ENCODE measurements around the gene CTTN. TPM values are rescaled to one million over a fixed set of nuclear protein-coding genes. Genes with fewer than 3 reads are reported as not detected.
"Not testable (repeated sequence)": the region's sequence is repeated elsewhere in the genome, so short reads cannot be mapped to it uniquely, and the experiment has no call there.

CTTN gene
- total RNA-seq, 2 experiments from 2014 or later, result 1.0 to 1.4 TPM

- CTCF ChIA-PET, result no interaction called here
- peaks cover 12% of the 10 kb centered on the region for H3K36me3 Mint-ChIP-seq
- no peak overlapping the region for H3K27ac Mint-ChIP-seq
- H3K27me3 Mint-ChIP-seq, result peaks cover 11% of the 10 kb centered on the region
- H3K9me3 Mint-ChIP-seq (ENCODE audit: low read depth), result no peaks in the 10 kb centered on the region
- ATAC-seq (no peak), DNase-seq (no peak)
- no peak overlapping the region for H3K4me3 Mint-ChIP-seq
- H3K4me1 Mint-ChIP-seq, result peaks cover 2% of the 10 kb centered on the region
Observed at GRCh38 chr11:70384566-70385152, 13.7 kb upstream of the CTTN start.

GRCh38 chr11:70387564-70387963 lies 10.8 kb upstream of the CTTN start:
- peaks cover 10% of the 10 kb centered on the region for H3K36me3 Mint-ChIP-seq
- ATAC-seq, result no peak
- H3K9me3 Mint-ChIP-seq (ENCODE audit: low read depth), result no peaks in the 10 kb centered on the region

GRCh38 chr11:70389201-70389600 lies 9.1 kb upstream of the CTTN start:
- CTCF ChIA-PET, result no interaction called here
- H3K27ac Mint-ChIP-seq, result no peak overlapping the region
- no peaks in the 10 kb centered on the region for H3K4me1 Mint-ChIP-seq
- ATAC-seq (no peak), DNase-seq (no peak)
- no peaks in the 10 kb centered on the region for H3K9me3 Mint-ChIP-seq (ENCODE audit: low read depth)
- H3K4me3 Mint-ChIP-seq, result no peak overlapping the region
- peaks cover 10% of the 10 kb centered on the region for H3K36me3 Mint-ChIP-seq
- peaks cover 31% of the 10 kb centered on the region for H3K27me3 Mint-ChIP-seq

More at GRCh38 chr11:70387564-70387963, 10.8 kb upstream of the CTTN start:
- Mint-ChIP-seq H3K27me3 (peaks cover 21% of the 10 kb centered on the region), H3K4me3 (no peak overlapping the region), H3K4me1 (no peaks in the 10 kb centered on the region), H3K27ac (no peak overlapping the region)
- no peak for DNase-seq
- CTCF ChIA-PET, result no interaction called here

- CTCF ChIA-PET; H3K36me3 Mint-ChIP-seq; H3K4me3 Mint-ChIP-seq; H3K9me3 Mint-ChIP-seq (ENCODE audit: low read depth); DNase-seq; H3K4me1 Mint-ChIP-seq; H3K27ac Mint-ChIP-seq; ATAC-seq: not testable (repeated sequence)
- peaks cover 44% of the 10 kb centered on the region for H3K27me3 Mint-ChIP-seq
Observed at GRCh38 chr11:70390882-70391281, 7.4 kb upstream of the CTTN start.

GRCh38 chr11:70394211-70394950 lies 3.9 kb upstream of the CTTN start:
- Mint-ChIP-seq H3K27ac (no peak overlapping the region), H3K36me3 (peaks cover 2% of the 10 kb centered on the region), H3K4me3 (no peak overlapping the region), H3K27me3 (peaks cover 53% of the 10 kb centered on the region), H3K4me1 (peaks cover 14% of the 10 kb centered on the region), H3K9me3 (ENCODE audit: low read depth) (no peaks in the 10 kb centered on the region)
- DNase-seq, result no peak
- CTCF ChIA-PET, result no interaction called here
- ATAC-seq, result no peak

- Mint-ChIP-seq H3K4me3 (peak overlapping the region; percentile 63), H3K9me3 (ENCODE audit: low read depth) (no peaks in the 10 kb centered on the region), H3K36me3 (peaks cover 2% of the 10 kb centered on the region), H3K27ac (no peak overlapping the region), H3K27me3 (peaks cover 71% of the 10 kb centered on the region), H3K4me1 (peaks cover 20% of the 10 kb centered on the region)
- DNase-seq, result no peak
- ATAC-seq, result peak; percentile 11
- CTCF ChIA-PET, result no interaction called here
Observed at GRCh38 chr11:70397336-70397982, 870 bp upstream of the CTTN start.

GRCh38 chr11:70398834-70399680 lies 728 bp downstream of the CTTN start:
- Mint-ChIP-seq H3K4me1 (peaks cover 24% of the 10 kb centered on the region), H3K4me3 (no peak overlapping the region), H3K9me3 (ENCODE audit: low read depth) (no peaks in the 10 kb centered on the region), H3K27ac (no peak overlapping the region), H3K36me3 (peaks cover 2% of the 10 kb centered on the region), H3K27me3 (peaks cover 73% of the 10 kb centered on the region)
- DNase-seq (peak; percentile 44), ATAC-seq (no peak)
- CTCF ChIA-PET, result no interaction called here

GRCh38 chr11:70399681-70400112 lies 1.4 kb downstream of the CTTN start:
- Mint-ChIP-seq H3K27me3 (peaks cover 72% of the 10 kb centered on the region), H3K9me3 (ENCODE audit: low read depth) (no peaks in the 10 kb centered on the region), H3K4me3 (no peak overlapping the region)

GRCh38 chr11:70400643-70401042 lies 2.3 kb downstream of the CTTN start:
- Mint-ChIP-seq H3K27me3 (peaks cover 74% of the 10 kb centered on the region), H3K36me3 (peaks cover 2% of the 10 kb centered on the region), H3K4me3 (no peak overlapping the region), H3K9me3 (ENCODE audit: low read depth) (no peaks in the 10 kb centered on the region), H3K27ac (no peak overlapping the region), H3K4me1 (peaks cover 24% of the 10 kb centered on the region)
- DNase-seq (no peak), ATAC-seq (no peak)
- CTCF ChIA-PET, result interaction anchor here (1.2 kb wide), 1 partner anchor 38 kb away, joined by 3 read pairs; no protein-coding TSS in a partner anchor

More at GRCh38 chr11:70399681-70400112, 1.4 kb downstream of the CTTN start:
- Mint-ChIP-seq H3K36me3 (peaks cover 2% of the 10 kb centered on the region), H3K27ac (no peak overlapping the region), H3K4me1 (peaks cover 24% of the 10 kb centered on the region)
- CTCF ChIA-PET, result interaction anchor here (1.2 kb wide), 1 partner anchor 37 kb away, joined by 3 read pairs; no protein-coding TSS in a partner anchor
- DNase-seq (no peak), ATAC-seq (no peak)

- CTCF ChIA-PET, result interaction anchor here (0.8 kb wide), 1 partner anchor 9 kb away, joined by 3 read pairs; no protein-coding TSS in a partner anchor
- Mint-ChIP-seq H3K27me3 (peaks cover 78% of the 10 kb centered on the region), H3K4me1 (peaks cover 24% of the 10 kb centered on the region), H3K4me3 (no peak overlapping the region), H3K36me3 (peaks cover 2% of the 10 kb centered on the region), H3K27ac (no peak overlapping the region), H3K9me3 (ENCODE audit: low read depth) (no peaks in the 10 kb centered on the region)
- no peak for ATAC-seq
- DNase-seq, result no peak
Observed at GRCh38 chr11:70402016-70402415, 3.7 kb downstream of the CTTN start.

GRCh38 chr11:70402685-70403084 lies 4.4 kb downstream of the CTTN start:
- ATAC-seq (no peak), DNase-seq (no peak)
- peaks cover 18% of the 10 kb centered on the region for H3K4me1 Mint-ChIP-seq
- no peak overlapping the region for H3K4me3 Mint-ChIP-seq
- no peak overlapping the region for H3K27ac Mint-ChIP-seq
- CTCF ChIA-PET, result no interaction called here
- H3K9me3 Mint-ChIP-seq (ENCODE audit: low read depth), result no peaks in the 10 kb centered on the region
- H3K27me3 Mint-ChIP-seq, result peaks cover 78% of the 10 kb centered on the region
- peaks cover 2% of the 10 kb centered on the region for H3K36me3 Mint-ChIP-seq

- ATAC-seq (no peak), DNase-seq (no peak)
- CTCF ChIA-PET, result no interaction called here
- H3K9me3 Mint-ChIP-seq (ENCODE audit: low read depth), result no peaks in the 10 kb centered on the region
- no peak overlapping the region for H3K4me3 Mint-ChIP-seq
- no peaks in the 10 kb centered on the region for H3K36me3 Mint-ChIP-seq
- no peak overlapping the region for H3K27ac Mint-ChIP-seq
- H3K4me1 Mint-ChIP-seq, result peaks cover 21% of the 10 kb centered on the region
- H3K27me3 Mint-ChIP-seq, result peaks cover 79% of the 10 kb centered on the region
Observed at GRCh38 chr11:70404244-70404643, 5.9 kb downstream of the CTTN start.

Measured in activated CD8-positive, alpha-beta memory T cell treated with anti-CD3 and anti-CD28 coated beads, Interleukin-2, amount 10 ng/mL, durations not matched to agents 7 days and 5 days (primary cell).